GM23338 (cell line): ENCODE measurements around the gene LTBP2.

Source experiments
- CTCF ChIP-seq, 2 experiments: fragments of 200-600 bp in 1 of 2; sonication (generic) in 1 of 2; conservative IDR thresholded peaks; 2 replicates each; pipeline versions ENCODE4 v1.5.1 to v1.6.1; 2016 to 2017; ENCODE audit warnings: antibody characterized with exemption in 2 of 2, low read depth in 2 of 2, mild to moderate bottlenecking in 2 of 2, moderate library complexity in 1 of 2
- EZH2phosphoT487 ChIP-seq: fragments of 200-600 bp; sonication (generic); IDR thresholded peaks from one replicate; pipeline ENCODE4 v1.8.1; 2018; ENCODE audit warnings: antibody characterized with exemption; ENCODE audit not compliant: unreplicated experiment
- POLR2AphosphoS5 ChIP-seq: IDR thresholded peaks from 2 replicates; pipeline ENCODE4 v1.6.1; 2016; ENCODE audit warnings: antibody characterized with exemption, low read depth

GRCh38 chr14:74528406-74528805 is 83.6 kb downstream of the LTBP2 start:
- TF ChIP-seq POLR2AphosphoS5 (no peak), CTCF (conservative IDR thresholded peaks at IDR 0.05; ENCODE audit: low read depth in 2 of 2) (no peak), EZH2phosphoT487 (no peak)
